HG03045 (cell line): Measurements from ENCODE around the gene GSG1L.

Experiments
- ATAC-seq: cut with Tn5 transposase; IDR thresholded peaks from one replicate; pipeline ENCODE4 v1.9.1; 2021; ENCODE audit warnings: mild to moderate bottlenecking, moderate library complexity; ENCODE audit not compliant: unreplicated experiment

GSG1L gene

GRCh38 chr16:27862953-27863352 is 200.6 kb downstream of the GSG1L start:
- no peak for ATAC-seq

GRCh38 chr16:27860091-27860490 is 203.4 kb downstream of the GSG1L start:
- ATAC-seq = no peak

- ATAC-seq = no peak
Observed at GRCh38 chr16:27859020-27859419, 204.5 kb downstream of the GSG1L start.

GRCh38 chr16:27853651-27854050 is 209.9 kb downstream of the GSG1L start:
- ATAC-seq = no peak

- no peak for ATAC-seq
Observed at GRCh38 chr16:27853101-27853500, 210.4 kb downstream of the GSG1L start.

- ATAC-seq = no peak
Observed at GRCh38 chr16:27852681-27853080, 210.8 kb downstream of the GSG1L start.

GRCh38 chr16:27852116-27852515 is 211.4 kb downstream of the GSG1L start:
- ATAC-seq = no peak

GRCh38 chr16:27851586-27851985 is 211.9 kb downstream of the GSG1L start:
- ATAC-seq = no peak

- no peak for ATAC-seq
Observed at GRCh38 chr16:27849621-27850020, 213.9 kb downstream of the GSG1L start.

GRCh38 chr16:27847030-27847550 is 216.4 kb downstream of the GSG1L start:
- no peak for ATAC-seq

- ATAC-seq = no peak
Observed at GRCh38 chr16:27844826-27845225, 218.7 kb downstream of the GSG1L start.

GRCh38 chr16:27843800-27844199 is 219.7 kb downstream of the GSG1L start:
- no peak for ATAC-seq

- no peak for ATAC-seq
Observed at GRCh38 chr16:27841911-27842310, 221.6 kb downstream of the GSG1L start.

- ATAC-seq = no peak
Observed at GRCh38 chr16:27841061-27841801, 222.3 kb downstream of the GSG1L start.

GRCh38 chr16:27840311-27841060 is 223.0 kb downstream of the GSG1L start:
- no peak for ATAC-seq

GRCh38 chr16:27839419-27839818 is 224.1 kb downstream of the GSG1L start:
- no peak for ATAC-seq

GRCh38 chr16:27838536-27839175 is 224.9 kb downstream of the GSG1L start:
- no peak for ATAC-seq

- no peak for ATAC-seq
Observed at GRCh38 chr16:27829975-27830374, 233.5 kb downstream of the GSG1L start.

- no peak for ATAC-seq
Observed at GRCh38 chr16:27828671-27829070, 234.8 kb downstream of the GSG1L start.

GRCh38 chr16:27827765-27828164 is 235.7 kb downstream of the GSG1L start:
- ATAC-seq = no peak

- ATAC-seq = no peak
Observed at GRCh38 chr16:27826893-27827289, 236.6 kb downstream of the GSG1L start.
